Measurements from ENCODE around the gene CEP97.
"Not testable (repeated sequence)": the region's sequence is repeated elsewhere in the genome, so short reads cannot be mapped to it uniquely, and the experiment has no call there.

Gene CEP97

GRCh38 chr3:101693540-101693939 is 30.9 kb upstream of the CEP97 start:
- DNase-seq (ENCODE audit: extremely low read depth, low read depth); H3K4me3 ChIP-seq (replicated peaks; ENCODE audit: low read depth, low read length): not testable (repeated sequence)
- TF ChIP-seq CTCF (IDR thresholded peaks at IDR 0.05; ENCODE audit: low read depth, low read length, missing control alignments): peak; percentile 33

- DNase-seq (ENCODE audit: extremely low read depth, low read depth); H3K4me3 ChIP-seq (replicated peaks; ENCODE audit: low read depth, low read length): not testable (repeated sequence)
These were observed 29.6 kb upstream of the CEP97 start for GRCh38 chr3:101694836-101695235.

GRCh38 chr3:101695779-101696372 is 28.5 kb upstream of the CEP97 start:
- no peak for DNase-seq (ENCODE audit: extremely low read depth, low read depth)
- H3K4me3 ChIP-seq (replicated peaks; ENCODE audit: low read depth, low read length): no peak overlapping the region
- TF ChIP-seq CTCF (IDR thresholded peaks at IDR 0.05; ENCODE audit: low read depth, low read length, missing control alignments): peak; percentile 52

GRCh38 chr3:101701696-101702634 is 22.4 kb upstream of the CEP97 start:
- H3K4me3 ChIP-seq (replicated peaks; ENCODE audit: low read depth, low read length): no peak overlapping the region
- no peak for DNase-seq (ENCODE audit: extremely low read depth, low read depth)
- no peak for TF ChIP-seq CTCF (IDR thresholded peaks at IDR 0.05; ENCODE audit: low read depth, low read length, missing control alignments)

GRCh38 chr3:101702726-101703125 is 21.7 kb upstream of the CEP97 start:
- TF ChIP-seq CTCF (IDR thresholded peaks at IDR 0.05; ENCODE audit: low read depth, low read length, missing control alignments): no peak
- H3K4me3 ChIP-seq (replicated peaks; ENCODE audit: low read depth, low read length): no peak overlapping the region
- no peak for DNase-seq (ENCODE audit: extremely low read depth, low read depth)

- H3K4me3 ChIP-seq (replicated peaks; ENCODE audit: low read depth, low read length): no peak overlapping the region
- TF ChIP-seq CTCF (IDR thresholded peaks at IDR 0.05; ENCODE audit: low read depth, low read length, missing control alignments): no peak
- DNase-seq (ENCODE audit: extremely low read depth, low read depth): no peak
These were observed 21.2 kb upstream of the CEP97 start for GRCh38 chr3:101703169-101703568.

- not testable (repeated sequence) for H3K4me3 ChIP-seq (replicated peaks; ENCODE audit: low read depth, low read length); DNase-seq (ENCODE audit: extremely low read depth, low read depth)
These were observed 19.8 kb upstream of the CEP97 start for GRCh38 chr3:101704639-101705038.

Measured in HFF-Myc (cell line).